ENCODE measurements around the gene MSL3B.

DNA sequence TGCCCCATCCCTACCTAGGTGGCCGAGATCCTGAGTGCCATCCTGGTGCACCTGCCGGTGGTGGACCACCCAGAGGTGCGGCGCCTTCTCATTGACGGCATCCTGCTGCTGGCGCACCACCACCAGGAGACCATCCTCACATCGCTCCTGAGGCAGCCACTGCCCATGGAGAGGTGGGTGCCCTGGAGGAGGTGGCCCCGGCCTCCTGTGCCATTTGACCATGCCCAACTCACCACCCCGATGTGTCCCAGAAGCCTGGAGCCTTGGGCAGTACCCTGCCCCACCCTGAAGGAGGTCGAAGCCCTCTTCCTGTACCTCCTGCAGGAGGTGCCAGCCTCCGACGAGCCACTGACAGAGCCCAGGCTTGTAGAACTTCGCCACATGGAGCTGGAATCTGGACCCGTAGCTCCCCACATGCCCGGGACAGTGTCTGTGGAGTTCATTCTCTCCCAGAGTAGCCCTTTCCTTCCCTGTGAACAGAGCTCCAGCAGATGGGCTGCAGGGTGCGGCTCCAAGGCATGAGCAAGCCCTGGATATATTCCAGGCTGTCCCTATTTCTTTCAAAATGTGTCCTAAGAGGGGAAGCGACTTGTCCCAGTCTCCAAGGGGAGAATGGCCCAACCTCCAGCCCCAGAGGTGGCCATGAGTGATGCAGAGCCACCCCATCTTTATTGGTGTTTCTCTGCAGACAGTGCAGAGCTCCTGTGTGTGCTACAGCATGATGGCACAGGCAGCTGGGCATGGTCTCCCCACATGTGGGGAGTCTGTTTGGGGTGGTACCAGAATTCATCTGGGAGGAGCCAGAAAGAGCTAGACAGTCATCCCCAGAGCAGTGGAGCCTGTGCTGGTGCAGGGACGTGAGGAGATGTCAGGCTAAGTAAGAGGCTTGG is 48.1 kb downstream of the MSL3B start:
- TF ChIP-seq, protein P1, sequence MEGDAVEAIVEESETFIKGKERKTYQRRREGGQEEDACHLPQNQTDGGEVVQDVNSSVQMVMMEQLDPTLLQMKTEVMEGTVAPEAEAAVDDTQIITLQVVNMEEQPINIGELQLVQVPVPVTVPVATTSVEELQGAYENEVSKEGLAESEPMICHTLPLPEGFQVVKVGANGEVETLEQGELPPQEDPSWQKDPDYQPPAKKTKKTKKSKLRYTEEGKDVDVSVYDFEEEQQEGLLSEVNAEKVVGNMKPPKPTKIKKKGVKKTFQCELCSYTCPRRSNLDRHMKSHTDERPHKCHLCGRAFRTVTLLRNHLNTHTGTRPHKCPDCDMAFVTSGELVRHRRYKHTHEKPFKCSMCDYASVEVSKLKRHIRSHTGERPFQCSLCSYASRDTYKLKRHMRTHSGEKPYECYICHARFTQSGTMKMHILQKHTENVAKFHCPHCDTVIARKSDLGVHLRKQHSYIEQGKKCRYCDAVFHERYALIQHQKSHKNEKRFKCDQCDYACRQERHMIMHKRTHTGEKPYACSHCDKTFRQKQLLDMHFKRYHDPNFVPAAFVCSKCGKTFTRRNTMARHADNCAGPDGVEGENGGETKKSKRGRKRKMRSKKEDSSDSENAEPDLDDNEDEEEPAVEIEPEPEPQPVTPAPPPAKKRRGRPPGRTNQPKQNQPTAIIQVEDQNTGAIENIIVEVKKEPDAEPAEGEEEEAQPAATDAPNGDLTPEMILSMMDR (IDR thresholded peaks at IDR 0.05) = no peak
- TF ChIP-seq POLR2AphosphoS5 (IDR thresholded peaks at IDR 0.05) (no peak), EP300 (IDR thresholded peaks at IDR 0.05; ENCODE audit: low read depth) (no peak)

Data from transverse colon (tissue), 4 donors.